Spleen (tissue), 11 donors: ENCODE data around the gene KCNJ16. TPM values are rescaled to one million over a fixed set of nuclear protein-coding genes. Genes with fewer than 3 reads are reported as not detected.

Experiments
- DNase-seq: peaks from one replicate; pipeline ENCODE4 v3.0.0-alpha.2; 2020
- H3K27ac ChIP-seq, 8 donors: fragments of 200-600 bp; sonication (generic) in 7 of 8; 1 replicate in 4 of 8; 2 replicates in 4 of 8; pipeline versions ENCODE4 v1.5.0 to v1.8.0; 2016 to 2021; ENCODE audit warnings: inconsistent platforms in 4 of 8, mild to moderate bottlenecking in 4 of 8, moderate library complexity in 1 of 8
- H3K27me3 ChIP-seq, 7 donors: fragments of 200-600 bp; sonication (generic) in 6 of 7; replicated peaks in 1 of 7; 1 replicate in 4 of 7; 2 replicates in 3 of 7; pipeline versions ENCODE4 v1.5.0 to v1.8.0; 2016 to 2021; ENCODE audit warnings: inconsistent platforms in 3 of 7, mild to moderate bottlenecking in 1 of 7
- H3K36me3 ChIP-seq, 6 donors: fragments of 200-600 bp; sonication (generic) in 5 of 6; 1 replicate in 4 of 6; 2 replicates in 2 of 6; pipeline versions ENCODE4 v1.5.0 to v1.8.0; 2016 to 2021; ENCODE audit warnings: inconsistent platforms in 2 of 6
- H3K4me1 ChIP-seq, 6 donors: fragments of 200-600 bp; sonication (generic) in 5 of 6; 1 replicate in 3 of 6; 2 replicates in 3 of 6; pipeline versions ENCODE4 v1.5.0 to v1.8.0; 2016 to 2021; ENCODE audit warnings: inconsistent platforms in 3 of 6
- H3K4me3 ChIP-seq, 8 donors: fragments of 200-600 bp; sonication (generic) in 7 of 8; 1 replicate in 4 of 8; 2 replicates in 4 of 8; pipeline versions ENCODE4 v1.5.0 to v1.8.0; 2016 to 2021; ENCODE audit warnings: inconsistent platforms in 4 of 8, mild to moderate bottlenecking in 4 of 8, moderate library complexity in 2 of 8
- H3K9me3 ChIP-seq, 8 donors: fragments of 200-600 bp; sonication (generic) in 7 of 8; 1 replicate in 4 of 8; 2 replicates in 4 of 8; pipeline versions ENCODE4 v1.5.0 to v1.8.0; 2016 to 2021; ENCODE audit warnings: inconsistent platforms in 4 of 8
- CTCF ChIP-seq, 11 experiments: fragments of 200-600 bp in 7 of 11; fragments of 450-650 bp in 4 of 11; sonication (generic) in 4 of 11; IDR thresholded peaks in 8 of 11; conservative IDR thresholded peaks in 3 of 11; 1 replicate in 7 of 11; 2 replicates in 4 of 11; pipeline versions ENCODE4 v1.4.0 to v1.8.0; 2016 to 2021; ENCODE audit warnings: antibody characterized with exemption in 11 of 11, inconsistent platforms in 4 of 11, mild to moderate bottlenecking in 1 of 11
- POLR2A ChIP-seq, 3 donors: fragments of 450-650 bp; IDR thresholded peaks; one replicate each; pipeline ENCODE4 v1.5.1; 2017; ENCODE audit warnings: antibody characterized with exemption in 3 of 3, mild to moderate bottlenecking in 1 of 3
- POLR2AphosphoS5 ChIP-seq, 3 donors: sonication (generic); formaldehyde crosslinking; IDR thresholded peaks; one replicate each; pipeline ENCODE4 v1.5.1; 2017; ENCODE audit warnings: antibody characterized with exemption in 3 of 3
- WGBS, 5 donors: extraction: QIAGEN DNeasy Blood & Tissue Kit in 3 of 5; methylation state at CpG; one replicate each; pipeline versions ENCODE4 v1.1.5 to v1.1.7; 2013 to 2018; 5-methylcytosine and 5-hydroxymethylcytosine counted together
- intact Hi-C: fragments of 100-400 bp; cut with DNase I; formaldehyde crosslinking; loops from one replicate; pipeline ENCODE4 v1.15.0; 2023; ENCODE audit warnings: low total_unique reads
- polyA plus RNA-seq, 3 donors: library from polyadenylated mRNA; stranded (reverse); fragments of 200-250 nt; gene quantifications; one replicate each; pipeline ENCODE4 v1.2.1, GENCODE V29; 2013
- total RNA-seq, 7 donors: library from RNA; depleted of rRNA in 3 of 7; stranded (reverse); fragments of >200 nt in 3 of 7; fragmentation: NEBNext Ultra II Directional in 4 of 7; extraction: Animal tissue kit (Norgen Biotek cat#: 25700) in 4 of 7; gene quantifications; one replicate each; pipeline versions ENCODE4 v1.1.0 to v1.2.1, GENCODE V29; 2016 to 2021
- donor health status: healthy with polysubstance abuse.
- donor health status: DM: no; HTN: no; CAD: no; lungs with moderate emphysema.
- donor health status: DM: no; HTN: no; CAD: no.
- donor health status: Bipolar disorder and iron deficiency.
- donor health status: healthy.
- donor health status: DM: no; HTN: no; CAD: no.
- donor health status: DM: yes; HTN: yes; CAD: no.

The KCNJ16 gene
- total and polyA plus RNA-seq, 10 donors = 0.12 to 2.2 (median 0.86) TPM

- Histone ChIP-seq H3K4me3 (no peak overlapping the region), H3K36me3 (no peaks in the 10 kb centered on the region), H3K9me3 (no peaks in the 10 kb centered on the region), H3K27ac (peak overlapping the region in 4 of 8 donors; percentile 18 to 59 (median 40)), H3K4me1 (no peaks in the 10 kb centered on the region), H3K27me3 (no peaks in the 10 kb centered on the region)
- 36 to 48% (median 44%) methylated on average over 5 of the region's 5 CpGs for WGBS, 5 donors
- DNase-seq = no peak
- no peak for TF ChIP-seq POLR2A (IDR thresholded peaks at IDR 0.05)
- no peak for TF ChIP-seq CTCF (IDR thresholded peaks at IDR 0.05 in 8 of 11, conservative IDR thresholded peaks at IDR 0.05 in 3 of 11)
- TF ChIP-seq POLR2AphosphoS5 (IDR thresholded peaks at IDR 0.05) = no peak
- intact Hi-C loops = no loop called here
Measured at GRCh38 chr17:70072546-70073309, 2.3 kb upstream of the KCNJ16 start.

DNA sequence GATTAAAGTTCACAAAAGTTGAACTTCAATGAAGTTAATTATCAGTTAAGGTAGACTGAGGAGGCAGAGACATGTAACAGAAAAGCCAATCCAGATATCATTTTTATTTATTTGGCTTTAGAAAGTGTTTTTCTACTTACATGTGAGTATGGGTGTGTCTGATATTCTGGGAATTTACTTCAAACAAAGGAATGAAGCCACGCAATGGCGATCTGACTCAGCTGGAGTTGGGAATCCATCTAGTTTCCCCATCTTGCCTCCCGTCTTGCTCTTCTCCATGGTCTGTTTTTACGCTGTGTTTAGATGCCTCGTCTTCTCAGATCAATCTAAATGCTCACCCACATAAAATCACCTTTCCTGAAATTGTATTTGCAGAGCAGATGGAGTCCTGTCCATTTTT, 1.7 kb upstream of the KCNJ16 start:
- Histone ChIP-seq H3K4me3 (no peak overlapping the region), H3K27me3 (no peaks in the 10 kb centered on the region), H3K9me3 (no peaks in the 10 kb centered on the region), H3K27ac (peak overlapping the region in 3 of 8 donors; percentile 35 to 59 (median 45)), H3K4me1 (no peaks in the 10 kb centered on the region), H3K36me3 (no peaks in the 10 kb centered on the region)
- intact Hi-C loops = no loop called here
- DNase-seq = no peak
- 89 to 94% (median 91%) methylated on average over 5 of the region's 5 CpGs for WGBS, 5 donors
- TF ChIP-seq CTCF (IDR thresholded peaks at IDR 0.05 in 8 of 11, conservative IDR thresholded peaks at IDR 0.05 in 3 of 11) (no peak), POLR2A (IDR thresholded peaks at IDR 0.05) (no peak), POLR2AphosphoS5 (IDR thresholded peaks at IDR 0.05) (no peak)

GRCh38 chr17:70073799-70074198, 1.2 kb upstream of the KCNJ16 start:
- Histone ChIP-seq H3K36me3 (no peaks in the 10 kb centered on the region), H3K9me3 (no peaks in the 10 kb centered on the region), H3K27ac (no peak overlapping the region), H3K4me3 (no peak overlapping the region), H3K27me3 (no peaks in the 10 kb centered on the region), H3K4me1 (no peaks in the 10 kb centered on the region)
- intact Hi-C loops = no loop called here
- 55 to 77% (median 68%) methylated on average over 3 of the region's 3 CpGs for WGBS, 5 donors
- DNase-seq = no peak
- TF ChIP-seq CTCF (IDR thresholded peaks at IDR 0.05 in 8 of 11, conservative IDR thresholded peaks at IDR 0.05 in 3 of 11) = no peak
- no peak for TF ChIP-seq POLR2AphosphoS5 (IDR thresholded peaks at IDR 0.05)

GRCh38 chr17:70074236-70074830, 692 bp upstream of the KCNJ16 start:
- no peak for DNase-seq

More at GRCh38 chr17:70074236-70074830, 692 bp upstream of the KCNJ16 start:
- Histone ChIP-seq H3K27me3 (no peaks in the 10 kb centered on the region), H3K9me3 (no peaks in the 10 kb centered on the region), H3K36me3 (no peaks in the 10 kb centered on the region), H3K27ac (no peak overlapping the region), H3K4me3 (no peak overlapping the region), H3K4me1 (no peaks in the 10 kb centered on the region)
- no peak for TF ChIP-seq CTCF (IDR thresholded peaks at IDR 0.05 in 8 of 11, conservative IDR thresholded peaks at IDR 0.05 in 3 of 11)
- TF ChIP-seq POLR2AphosphoS5 (IDR thresholded peaks at IDR 0.05) = no peak
- TF ChIP-seq POLR2A (IDR thresholded peaks at IDR 0.05) = no peak
- intact Hi-C loops = no loop called here
- WGBS, 5 donors = 43 to 70% (median 57%) methylated on average over 5 of the region's 5 CpGs
